ENCODE measurements around the gene PLXNA1.

The PLXNA1 gene

GRCh38 chr3:126988451-126989021 lies 5.6 kb downstream of the PLXNA1 start:
- no peak for DNase-seq

- no peak for DNase-seq
These were observed 6.6 kb downstream of the PLXNA1 start for GRCh38 chr3:126989316-126990023.

- DNase-seq: no peak
These were observed 7.2 kb downstream of the PLXNA1 start for GRCh38 chr3:126990024-126990700.

- DNase-seq: no peak
These were observed 8.0 kb downstream of the PLXNA1 start for GRCh38 chr3:126990890-126991289.

GRCh38 chr3:126991366-126992200 lies 8.7 kb downstream of the PLXNA1 start:
- no peak for DNase-seq

- no peak for DNase-seq
These were observed 9.3 kb downstream of the PLXNA1 start for GRCh38 chr3:126992216-126992615.

GRCh38 chr3:126992776-126993175 lies 9.9 kb downstream of the PLXNA1 start:
- DNase-seq: no peak

- no peak for DNase-seq
These were observed 10.5 kb downstream of the PLXNA1 start for GRCh38 chr3:126993436-126993835.

- DNase-seq: no peak
These were observed 11.8 kb downstream of the PLXNA1 start for GRCh38 chr3:126994661-126995245.

GRCh38 chr3:126995254-126995780 lies 12.4 kb downstream of the PLXNA1 start:
- DNase-seq: no peak

GRCh38 chr3:126995926-126996512 lies 13.1 kb downstream of the PLXNA1 start:
- DNase-seq: no peak

GRCh38 chr3:126996905-126997304 lies 14.0 kb downstream of the PLXNA1 start:
- no peak for DNase-seq

- no peak for DNase-seq
These were observed 14.6 kb downstream of the PLXNA1 start for GRCh38 chr3:126997455-126998038.

- no peak for DNase-seq
These were observed 15.4 kb downstream of the PLXNA1 start for GRCh38 chr3:126998320-126998719.

- no peak for DNase-seq
These were observed 15.8 kb downstream of the PLXNA1 start for GRCh38 chr3:126998728-126999127.

- DNase-seq: no peak
These were observed 16.5 kb downstream of the PLXNA1 start for GRCh38 chr3:126999383-126999782.

GRCh38 chr3:127000119-127000518 lies 17.2 kb downstream of the PLXNA1 start:
- DNase-seq: no peak

- no peak for DNase-seq
These were observed 17.8 kb downstream of the PLXNA1 start for GRCh38 chr3:127000761-127001160.

- DNase-seq: no peak
These were observed 18.7 kb downstream of the PLXNA1 start for GRCh38 chr3:127001486-127002194.

GRCh38 chr3:127002195-127003174 lies 19.6 kb downstream of the PLXNA1 start:
- DNase-seq: no peak

All from CD4-positive, alpha-beta T cell treated with Interleukin-21 for 1 hour (primary cell).